Breast epithelium (tissue), 3 donors: ENCODE data around the gene GRIK1.

Source experiments
- POLR2A ChIP-seq: fragments of 450-650 bp; IDR thresholded peaks from one replicate; pipeline ENCODE4 v1.6.1; 2016; ENCODE audit warnings: antibody characterized with exemption, mild to moderate bottlenecking, moderate library complexity
- POLR2AphosphoS5 ChIP-seq, 3 donors: sonication (generic); formaldehyde crosslinking; IDR thresholded peaks; one replicate each; pipeline ENCODE4 v1.6.1; 2017; ENCODE audit warnings: antibody characterized with exemption in 3 of 3
- TF ChIP-seq, protein P1 (sequence below), 3 donors: fragments of 450-650 bp; IDR thresholded peaks; one replicate each; pipeline ENCODE4 v1.5.1; 2016 to 2017; ENCODE audit warnings: antibody characterized with exemption in 3 of 3, mild to moderate bottlenecking in 3 of 3, moderate library complexity in 3 of 3

- TF ChIP-seq, protein P1, sequence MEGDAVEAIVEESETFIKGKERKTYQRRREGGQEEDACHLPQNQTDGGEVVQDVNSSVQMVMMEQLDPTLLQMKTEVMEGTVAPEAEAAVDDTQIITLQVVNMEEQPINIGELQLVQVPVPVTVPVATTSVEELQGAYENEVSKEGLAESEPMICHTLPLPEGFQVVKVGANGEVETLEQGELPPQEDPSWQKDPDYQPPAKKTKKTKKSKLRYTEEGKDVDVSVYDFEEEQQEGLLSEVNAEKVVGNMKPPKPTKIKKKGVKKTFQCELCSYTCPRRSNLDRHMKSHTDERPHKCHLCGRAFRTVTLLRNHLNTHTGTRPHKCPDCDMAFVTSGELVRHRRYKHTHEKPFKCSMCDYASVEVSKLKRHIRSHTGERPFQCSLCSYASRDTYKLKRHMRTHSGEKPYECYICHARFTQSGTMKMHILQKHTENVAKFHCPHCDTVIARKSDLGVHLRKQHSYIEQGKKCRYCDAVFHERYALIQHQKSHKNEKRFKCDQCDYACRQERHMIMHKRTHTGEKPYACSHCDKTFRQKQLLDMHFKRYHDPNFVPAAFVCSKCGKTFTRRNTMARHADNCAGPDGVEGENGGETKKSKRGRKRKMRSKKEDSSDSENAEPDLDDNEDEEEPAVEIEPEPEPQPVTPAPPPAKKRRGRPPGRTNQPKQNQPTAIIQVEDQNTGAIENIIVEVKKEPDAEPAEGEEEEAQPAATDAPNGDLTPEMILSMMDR (IDR thresholded peaks at IDR 0.05), result no peak
- TF ChIP-seq POLR2AphosphoS5 (IDR thresholded peaks at IDR 0.05), result no peak
- TF ChIP-seq POLR2A, result no peak
Measured at GRCh38 chr21:29667651-29668050, 272.1 kb downstream of the GRIK1 start.
